ENCODE measurements around the gene LAMTOR2.

LAMTOR2 gene

GRCh38 chr1:156014829-156015228, 39.8 kb upstream of the LAMTOR2 start:
- DNase-seq, result no peak
- H3K27ac ChIP-seq, result no peak overlapping the region
- no peak overlapping the region for H3K4me3 ChIP-seq (ENCODE audit: low read depth, low read length)
- TF ChIP-seq CTCF (IDR thresholded peaks at IDR 0.05; ENCODE audit: low read depth, low read length, missing control alignments), result no peak
- in situ Hi-C loops (cut with HindIII; ENCODE audit: low pct_ligation_motif_present, low sequenced_read_pairs), result no loop called here
- peaks cover 74% of the 10 kb centered on the region for H3K36me3 ChIP-seq (replicated peaks)
- no peaks in the 10 kb centered on the region for H3K27me3 ChIP-seq (replicated peaks)

- Histone ChIP-seq H3K27ac (no peak overlapping the region), H3K36me3 (replicated peaks) (peaks cover 29% of the 10 kb centered on the region), H3K4me3 (ENCODE audit: low read depth, low read length) (peak overlapping the region; percentile 88), H3K27me3 (replicated peaks) (no peaks in the 10 kb centered on the region)
- in situ Hi-C loops (cut with HindIII; ENCODE audit: low pct_ligation_motif_present, low sequenced_read_pairs), result no loop called here
- no peak for DNase-seq
- TF ChIP-seq CTCF (IDR thresholded peaks at IDR 0.05; ENCODE audit: low read depth, low read length, missing control alignments), result no peak
Measured at GRCh38 chr1:156019946-156020292, 34.7 kb upstream of the LAMTOR2 start.

GRCh38 chr1:156020293-156021092, 34.1 kb upstream of the LAMTOR2 start, which contains the start of gene SSR2:
SSR2 (minus strand) TSS chr1:156020951; CDS start chr1:156020167, 784 bp downstream.
- in situ Hi-C loops (cut with HindIII; ENCODE audit: low pct_ligation_motif_present, low sequenced_read_pairs), result no loop called here
- Histone ChIP-seq H3K36me3 (replicated peaks) (peaks cover 26% of the 10 kb centered on the region), H3K27me3 (replicated peaks) (no peaks in the 10 kb centered on the region), H3K4me3 (ENCODE audit: low read depth, low read length) (peak within 1 kb of the TSS; percentile 88), H3K27ac (peak within 1 kb of the TSS; percentile 72)
- no peak for TF ChIP-seq CTCF (IDR thresholded peaks at IDR 0.05; ENCODE audit: low read depth, low read length, missing control alignments)
- peak; percentile 88 for DNase-seq

- TF ChIP-seq CTCF (IDR thresholded peaks at IDR 0.05; ENCODE audit: low read depth, low read length, missing control alignments), result no peak
- Histone ChIP-seq H3K4me3 (ENCODE audit: low read depth, low read length) (peak overlapping the region; percentile 88), H3K27ac (no peak overlapping the region), H3K36me3 (replicated peaks) (peaks cover 26% of the 10 kb centered on the region), H3K27me3 (replicated peaks) (no peaks in the 10 kb centered on the region)
- in situ Hi-C loops (cut with HindIII; ENCODE audit: low pct_ligation_motif_present, low sequenced_read_pairs), result no loop called here
- DNase-seq, result no peak
Measured at GRCh38 chr1:156021093-156021428, 33.5 kb upstream of the LAMTOR2 start.

GRCh38 chr1:156021954-156022353, 32.6 kb upstream of the LAMTOR2 start:
- Histone ChIP-seq H3K36me3 (replicated peaks) (peaks cover 21% of the 10 kb centered on the region), H3K27ac (no peak overlapping the region), H3K27me3 (replicated peaks) (no peaks in the 10 kb centered on the region), H3K4me3 (ENCODE audit: low read depth, low read length) (no peak overlapping the region)
- in situ Hi-C loops (cut with HindIII; ENCODE audit: low pct_ligation_motif_present, low sequenced_read_pairs), result no loop called here
- TF ChIP-seq CTCF (IDR thresholded peaks at IDR 0.05; ENCODE audit: low read depth, low read length, missing control alignments), result no peak
- DNase-seq, result no peak

GRCh38 chr1:156024801-156025200, 29.8 kb upstream of the LAMTOR2 start:
- in situ Hi-C loops (cut with HindIII; ENCODE audit: low pct_ligation_motif_present, low sequenced_read_pairs), result no loop called here
- no peak for DNase-seq
- TF ChIP-seq CTCF (IDR thresholded peaks at IDR 0.05; ENCODE audit: low read depth, low read length, missing control alignments), result no peak
- Histone ChIP-seq H3K27me3 (replicated peaks) (no peaks in the 10 kb centered on the region), H3K4me3 (ENCODE audit: low read depth, low read length) (no peak overlapping the region), H3K36me3 (replicated peaks) (no peaks in the 10 kb centered on the region), H3K27ac (no peak overlapping the region)
